ENCODE measurements around the gene MICAL2.

Gene MICAL2

GRCh38 chr11:12221051-12221535, 110.7 kb downstream of the MICAL2 start:
- no peak for TF ChIP-seq CTCF (conservative IDR thresholded peaks at IDR 0.05; ENCODE audit: low read depth, low read length)
- DNase-seq (ENCODE audit: low read depth), result no peak
- H3K4me3 ChIP-seq (ENCODE audit: low read length), result no peak overlapping the region

- no peak for TF ChIP-seq CTCF (conservative IDR thresholded peaks at IDR 0.05; ENCODE audit: low read depth, low read length)
- DNase-seq (ENCODE audit: low read depth), result no peak
- no peak overlapping the region for H3K4me3 ChIP-seq (ENCODE audit: low read length)
Measured at GRCh38 chr11:12222055-12222792, 111.8 kb downstream of the MICAL2 start.

- no peak for DNase-seq (ENCODE audit: low read depth)
- no peak for TF ChIP-seq CTCF (conservative IDR thresholded peaks at IDR 0.05; ENCODE audit: low read depth, low read length)
- H3K4me3 ChIP-seq (ENCODE audit: low read length), result no peak overlapping the region
Measured at GRCh38 chr11:12223771-12224536, 113.6 kb downstream of the MICAL2 start.

GRCh38 chr11:12224537-12224893, 114.1 kb downstream of the MICAL2 start:
- H3K4me3 ChIP-seq (ENCODE audit: low read length), result no peak overlapping the region
- peak; percentile 70 for DNase-seq (ENCODE audit: low read depth)
- no peak for TF ChIP-seq CTCF (conservative IDR thresholded peaks at IDR 0.05; ENCODE audit: low read depth, low read length)

GRCh38 chr11:12225046-12225739, 114.8 kb downstream of the MICAL2 start:
- H3K4me3 ChIP-seq (ENCODE audit: low read length), result no peak overlapping the region
- TF ChIP-seq CTCF (conservative IDR thresholded peaks at IDR 0.05; ENCODE audit: low read depth, low read length), result no peak

GRCh38 chr11:12226093-12226492, 115.7 kb downstream of the MICAL2 start:
- H3K4me3 ChIP-seq (ENCODE audit: low read length), result no peak overlapping the region
- no peak for DNase-seq (ENCODE audit: low read depth)
- no peak for TF ChIP-seq CTCF (conservative IDR thresholded peaks at IDR 0.05; ENCODE audit: low read depth, low read length)

More at GRCh38 chr11:12225046-12225739, 114.8 kb downstream of the MICAL2 start:
- no peak for DNase-seq (ENCODE audit: low read depth)

All from retinal pigment epithelial cell (primary cell).